Fibroblast of villous mesenchyme (primary cell): ENCODE results near the gene GPANK1. TPM values are rescaled to one million over a fixed set of nuclear protein-coding genes. Genes with fewer than 3 reads are reported as not detected.

Source experiments
- DNase-seq: peaks from one replicate; pipeline ENCODE4 v3.0.0-alpha.2; 2010; ENCODE audit warnings: low read depth
- H3K4me3 ChIP-seq: 2 replicates; pipeline ENCODE4 v1.5.1; 2011; ENCODE audit warnings: low read depth, mild to moderate bottlenecking, low read length
- CTCF ChIP-seq: IDR thresholded peaks from 2 replicates; pipeline ENCODE4 v1.5.1; 2012; ENCODE audit warnings: low read depth, mild to moderate bottlenecking, low read length; ENCODE audit not compliant: insufficient read depth
- total RNA-seq: library from RNA; depleted of rRNA; stranded (reverse); fragments of >200 nt; gene quantifications from 2 replicates; pipeline ENCODE4 v1.2.3, GENCODE V29; 2012

Gene GPANK1
- total RNA-seq, 1 donor: 20.7 TPM

- H3K4me3 ChIP-seq: peak overlapping the region; percentile 99
- no peak for TF ChIP-seq CTCF
- peak; percentile 68 for DNase-seq
These were observed 37.0 kb upstream of the GPANK1 start for GRCh38 chr6:31701666-31702404.

GRCh38 chr6:31700740-31701401 lies 36.1 kb upstream of the GPANK1 start:
- H3K4me3 ChIP-seq: no peak overlapping the region
- TF ChIP-seq CTCF: no peak
- no peak for DNase-seq

GRCh38 chr6:31697555-31697954 lies 32.8 kb upstream of the GPANK1 start:
- H3K4me3 ChIP-seq: no peak overlapping the region
- TF ChIP-seq CTCF: no peak
- no peak for DNase-seq

- DNase-seq: no peak
- H3K4me3 ChIP-seq: no peak overlapping the region
- no peak for TF ChIP-seq CTCF
These were observed 28.7 kb upstream of the GPANK1 start for GRCh38 chr6:31693535-31693934.

GRCh38 chr6:31692886-31693285 lies 28.1 kb upstream of the GPANK1 start:
- no peak overlapping the region for H3K4me3 ChIP-seq
- TF ChIP-seq CTCF: no peak
- no peak for DNase-seq

GRCh38 chr6:31692353-31692752 lies 27.6 kb upstream of the GPANK1 start:
- DNase-seq: no peak
- no peak overlapping the region for H3K4me3 ChIP-seq
- TF ChIP-seq CTCF: no peak
